Measurements from ENCODE around the gene ZNFX1.

- no peak for TF ChIP-seq CTCF (IDR thresholded peaks at IDR 0.05; ENCODE audit: insufficient read depth, low read length)
- no peak for TF ChIP-seq GABPA (IDR thresholded peaks at IDR 0.05; ENCODE audit: low read depth)
- TF ChIP-seq POLR2AphosphoS5 (IDR thresholded peaks at IDR 0.05; ENCODE audit: low read depth): no peak
- TF ChIP-seq REST (IDR thresholded peaks at IDR 0.05; ENCODE audit: insufficient replicate concordance, low read depth): no peak
- TF ChIP-seq SPI1 (IDR thresholded peaks at IDR 0.05; ENCODE audit: borderline replicate concordance, low read depth): no peak
These were observed 5.2 kb downstream of the ZNFX1 start for GRCh38 chr20:49272654-49273053.
